ENCODE results near the gene C19orf38.
"Not testable (repeated sequence)": the region's sequence is repeated elsewhere in the genome, so short reads cannot be mapped to it uniquely, and the experiment has no call there.

C19orf38 gene

DNA sequence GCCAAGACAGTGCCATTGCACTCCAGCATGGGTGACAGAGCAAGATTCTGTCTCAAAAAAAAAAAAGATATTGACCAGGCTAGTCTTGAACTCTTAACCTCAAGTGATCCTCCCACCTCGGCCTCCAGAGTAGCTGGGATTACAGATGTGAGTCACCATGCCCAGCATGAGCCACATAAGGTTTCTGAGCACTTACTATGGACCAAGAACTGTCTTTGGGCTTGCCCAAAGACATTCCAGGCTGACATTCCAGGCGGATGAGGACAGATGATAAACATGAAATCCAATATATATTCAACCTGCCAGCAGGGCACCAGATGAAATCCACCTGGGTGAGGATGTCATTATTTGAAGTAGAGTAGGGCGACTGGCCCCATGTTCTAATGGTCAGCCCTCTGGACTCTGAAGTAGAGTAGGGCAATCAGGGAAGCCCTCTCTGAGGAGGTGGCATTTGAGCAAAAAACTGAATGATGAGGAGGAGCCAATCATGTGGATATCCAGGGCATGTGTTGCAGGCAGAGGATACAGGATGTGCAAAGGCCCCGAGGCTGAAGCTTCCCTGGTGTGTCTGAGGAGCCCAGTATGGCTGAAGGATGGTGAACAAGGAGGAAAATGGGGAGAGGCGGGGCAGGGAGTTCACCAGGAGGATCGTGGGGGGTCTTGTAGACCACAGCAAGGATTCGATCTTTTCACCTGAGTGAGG lies 4.0 kb downstream of the C19orf38 start:
- no peak for DNase-seq

- DNase-seq: no peak
These were observed 4.7 kb downstream of the C19orf38 start for GRCh38 chr19:10852941-10853340.

GRCh38 chr19:10854350-10855089 lies 6.3 kb downstream of the C19orf38 start:
- DNase-seq: no peak

DNA sequence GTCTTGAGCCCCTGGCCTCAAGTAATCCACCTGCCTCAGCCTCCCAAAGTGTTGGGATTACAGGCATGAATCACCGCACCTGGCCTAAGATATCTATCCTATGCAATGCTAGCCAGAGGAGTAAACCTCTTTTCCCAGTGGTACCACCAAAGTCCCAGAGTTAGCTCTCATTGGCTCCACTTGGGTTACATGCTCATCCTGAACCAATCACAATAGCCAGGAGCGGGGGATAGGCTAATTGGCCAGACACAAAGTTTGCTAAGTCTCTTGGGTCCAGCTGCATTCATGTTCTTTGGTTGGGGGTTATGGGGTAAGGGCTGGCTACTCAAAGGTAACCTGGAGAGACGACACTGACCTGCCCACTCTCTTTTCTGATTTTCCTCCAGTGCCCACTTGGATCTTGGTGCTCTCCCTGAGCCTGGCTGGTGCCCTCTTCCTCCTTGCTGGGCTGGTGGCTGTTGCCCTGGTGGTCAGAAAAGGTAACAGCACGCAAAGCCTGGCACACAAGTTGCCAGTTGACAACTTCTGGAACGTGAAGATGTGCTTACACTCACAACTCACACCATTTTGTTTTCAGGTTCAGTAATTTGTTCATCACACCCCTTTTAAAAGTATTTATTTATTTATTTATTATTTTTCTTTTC lies 7.8 kb downstream of the C19orf38 start:
- peak in 1 of 2 donors; percentile 40 for DNase-seq

- not testable (repeated sequence) for DNase-seq
These were observed 8.7 kb downstream of the C19orf38 start for GRCh38 chr19:10856899-10857298.

DNA sequence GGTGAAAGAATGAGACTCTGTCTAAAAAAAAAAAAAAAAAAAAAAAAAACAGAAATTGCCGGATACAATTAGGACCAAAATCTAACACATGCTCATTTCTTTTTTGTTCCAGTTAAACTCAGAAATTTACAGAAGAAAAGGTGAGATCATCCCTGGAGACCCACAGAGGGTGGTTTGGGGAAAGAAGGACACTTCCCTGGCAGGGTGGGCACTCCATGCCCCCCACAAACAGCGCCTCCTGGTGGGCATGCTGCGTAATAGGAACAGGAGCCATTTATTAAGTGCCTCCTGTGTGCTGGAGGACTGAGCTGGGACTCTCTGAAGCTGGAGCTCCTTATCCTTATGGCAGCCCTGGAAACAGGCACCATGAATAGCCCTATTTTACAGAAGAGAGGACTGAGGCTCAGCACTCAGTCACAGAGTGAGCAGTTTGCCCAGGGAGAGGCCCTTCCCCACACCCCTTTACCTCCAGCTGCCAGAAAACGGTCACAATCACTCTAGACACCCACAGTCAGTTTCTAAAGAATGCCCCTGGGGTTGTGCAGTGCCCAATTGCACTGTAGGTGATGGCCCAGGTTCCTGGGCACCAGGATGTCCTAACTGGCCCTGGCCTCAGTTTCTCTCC lies 10.1 kb downstream of the C19orf38 start:
- peak; percentile 28 to 43 for DNase-seq

DNA sequence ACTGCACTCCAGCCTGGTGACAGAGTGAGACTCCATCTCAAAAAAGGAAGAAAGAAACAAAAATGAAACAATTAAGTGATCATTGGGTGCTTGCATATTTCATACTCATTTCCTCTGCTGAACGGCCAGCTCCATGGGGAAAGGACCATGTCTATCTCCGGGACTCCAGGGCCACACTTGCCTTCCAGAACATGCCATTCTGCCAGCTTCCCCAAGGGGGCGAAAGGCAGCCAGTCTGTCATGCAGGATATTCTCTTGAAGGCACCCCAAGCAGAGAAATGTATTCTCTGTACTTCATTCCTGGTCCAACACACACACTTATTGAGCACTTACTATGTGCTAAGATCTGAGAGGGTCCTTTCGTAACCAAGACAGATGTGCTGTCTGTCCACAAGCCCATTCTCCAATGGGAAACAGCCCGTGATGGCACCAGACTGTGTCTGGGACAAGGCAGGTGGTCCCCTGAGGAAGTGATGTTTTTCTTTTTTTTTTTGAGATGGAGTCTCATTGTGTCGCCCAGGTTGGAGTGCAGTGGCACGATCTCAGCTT lies 13.0 kb downstream of the C19orf38 start:
- peak; percentile 40 to 52 for DNase-seq

- DNase-seq: no peak
These were observed 14.4 kb downstream of the C19orf38 start for GRCh38 chr19:10862561-10863106.

GRCh38 chr19:10863107-10863717 lies 15.0 kb downstream of the C19orf38 start:
- peak in 1 of 2 donors; percentile 24 for DNase-seq

DNA sequence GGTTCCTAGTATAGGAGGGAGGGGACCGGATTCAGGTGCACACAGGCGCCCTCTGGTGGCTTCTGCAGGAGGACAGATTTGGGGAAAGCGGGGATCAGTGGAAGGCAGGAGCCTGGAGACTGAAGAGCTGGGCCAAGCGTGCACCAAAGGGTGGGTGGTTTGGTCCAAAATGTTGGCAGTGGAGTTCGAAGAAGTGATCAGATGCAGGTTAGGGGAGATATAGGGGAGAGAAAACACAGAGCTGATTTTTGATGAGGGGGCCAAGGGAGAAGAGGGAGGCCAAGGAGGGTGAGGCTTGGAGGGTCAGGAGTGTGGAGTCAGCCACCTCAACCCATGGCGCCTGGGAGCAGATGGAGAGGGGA lies 16.3 kb downstream of the C19orf38 start:
- peak; percentile 76 to 81 for DNase-seq

GRCh38 chr19:10866495-10866894 lies 18.3 kb downstream of the C19orf38 start:
- no peak for DNase-seq

DNA sequence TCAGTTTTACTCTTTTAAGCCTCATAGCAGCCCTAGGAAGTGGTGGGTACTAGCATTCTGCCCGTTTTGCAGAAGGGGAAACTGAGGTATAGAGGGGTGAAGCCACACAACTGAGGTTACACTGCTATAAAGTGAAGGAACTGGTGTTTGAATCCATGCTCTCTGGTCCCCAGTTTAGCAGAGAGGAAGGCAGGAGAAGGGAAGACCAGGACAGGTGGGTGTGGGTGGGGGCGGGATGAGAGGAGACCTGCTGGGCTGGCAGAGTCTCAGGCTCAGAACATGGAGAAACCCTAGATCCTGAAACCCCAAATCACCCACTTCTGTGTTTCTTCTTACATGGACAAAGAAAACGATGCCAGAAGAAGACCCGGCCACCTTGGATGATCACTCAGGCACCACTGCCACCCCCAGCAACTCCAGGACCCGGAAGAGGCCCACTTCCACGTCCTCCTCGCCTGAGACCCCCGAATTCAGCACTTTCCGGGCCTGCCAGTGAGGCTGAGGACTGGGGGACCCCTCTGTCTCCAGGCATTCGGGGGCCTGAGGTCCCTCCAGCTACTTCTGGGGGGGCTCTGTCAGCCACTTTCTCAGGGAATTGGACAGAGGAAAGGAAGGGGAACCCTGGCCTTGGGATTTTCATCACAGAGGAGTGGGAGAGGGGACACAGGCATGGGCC lies 20.8 kb downstream of the C19orf38 start:
- DNase-seq: no peak

- DNase-seq: not testable (repeated sequence)
These were observed 21.7 kb downstream of the C19orf38 start for GRCh38 chr19:10869872-10870311.

- DNase-seq: no peak
These were observed 22.3 kb downstream of the C19orf38 start for GRCh38 chr19:10870501-10870954.

DNA sequence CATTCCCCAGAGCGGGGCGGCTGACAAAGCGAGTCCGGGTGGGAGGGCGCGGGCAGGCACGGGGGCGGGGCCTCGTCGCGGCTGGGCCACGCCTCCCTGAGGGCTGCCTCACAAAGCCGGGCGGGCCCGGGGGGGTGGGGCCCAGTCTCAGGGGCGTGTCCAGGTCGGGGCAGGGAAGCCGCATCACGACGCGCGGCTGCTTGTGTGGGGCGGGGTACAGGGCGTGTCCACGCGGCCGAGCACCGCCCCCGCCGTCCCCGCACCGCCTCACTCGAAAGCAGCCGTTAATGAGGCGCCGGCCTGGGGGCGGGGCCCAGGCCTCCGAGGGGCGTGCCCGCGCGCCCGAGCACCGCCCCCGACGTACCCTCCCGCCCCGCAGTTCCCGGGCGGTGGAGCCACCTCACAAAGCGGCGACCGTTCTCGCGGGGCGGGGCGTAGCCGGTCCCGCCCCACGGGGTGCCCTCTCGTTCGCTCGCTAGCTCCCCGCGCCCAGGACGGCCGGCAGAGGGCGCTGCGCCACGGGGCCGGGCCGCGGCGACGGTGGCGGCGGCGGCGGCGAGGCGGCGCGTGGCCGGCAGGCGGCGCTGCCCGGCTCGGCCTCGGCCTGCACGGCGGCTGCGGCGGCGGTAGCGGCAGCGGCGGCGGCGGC lies 22.9 kb downstream of the C19orf38 start, which contains the start of gene CARM1:
Gene CARM1 (plus strand): TSS at position 599 of the 649 bp plus-strand sequence. CDS start 150 bp downstream, outside the sequence.
- DNase-seq: peak; percentile 98 to 99

DNA sequence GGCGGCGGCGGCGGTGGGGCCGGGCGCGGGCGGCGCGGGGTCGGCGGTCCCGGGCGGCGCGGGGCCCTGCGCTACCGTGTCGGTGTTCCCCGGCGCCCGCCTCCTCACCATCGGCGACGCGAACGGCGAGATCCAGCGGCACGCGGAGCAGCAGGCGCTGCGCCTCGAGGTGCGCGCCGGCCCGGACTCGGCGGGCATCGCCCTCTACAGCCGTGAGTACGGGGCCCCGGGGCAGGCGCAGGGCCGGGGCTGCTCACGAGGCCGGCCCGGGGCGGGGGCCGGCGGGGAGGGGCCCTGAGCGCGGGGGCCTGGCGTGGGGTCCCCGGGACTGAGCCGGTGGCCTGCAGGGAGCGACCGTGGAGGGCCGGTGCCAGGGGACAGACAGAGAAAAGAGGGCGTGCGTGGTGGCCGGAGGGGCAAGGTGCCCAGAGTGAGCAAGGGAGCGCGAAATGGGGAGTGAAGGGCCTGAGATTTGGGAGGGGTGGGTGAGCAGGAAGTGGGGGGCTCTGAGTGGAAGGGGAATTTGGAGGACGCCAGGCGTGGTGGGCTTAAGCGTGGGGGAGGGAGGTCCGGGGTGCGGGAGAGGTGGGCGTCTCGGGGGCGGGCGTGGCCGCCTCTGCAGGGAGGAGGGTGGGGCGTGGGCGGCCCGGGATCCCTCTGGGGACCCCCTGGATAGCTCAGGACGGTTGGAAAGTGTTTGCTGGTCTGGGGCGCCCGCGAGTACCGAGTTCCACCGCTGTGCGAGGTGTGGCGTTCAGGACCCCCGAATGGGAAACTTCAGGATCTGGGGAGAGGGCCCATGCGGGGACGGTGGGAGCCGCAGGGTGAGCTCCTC lies 23.7 kb downstream of the C19orf38 start:
- no peak for DNase-seq

GRCh38 chr19:10872546-10873107 lies 24.4 kb downstream of the C19orf38 start:
- DNase-seq: no peak

- no peak for DNase-seq
These were observed 25.8 kb downstream of the C19orf38 start for GRCh38 chr19:10874024-10874423.

DNA sequence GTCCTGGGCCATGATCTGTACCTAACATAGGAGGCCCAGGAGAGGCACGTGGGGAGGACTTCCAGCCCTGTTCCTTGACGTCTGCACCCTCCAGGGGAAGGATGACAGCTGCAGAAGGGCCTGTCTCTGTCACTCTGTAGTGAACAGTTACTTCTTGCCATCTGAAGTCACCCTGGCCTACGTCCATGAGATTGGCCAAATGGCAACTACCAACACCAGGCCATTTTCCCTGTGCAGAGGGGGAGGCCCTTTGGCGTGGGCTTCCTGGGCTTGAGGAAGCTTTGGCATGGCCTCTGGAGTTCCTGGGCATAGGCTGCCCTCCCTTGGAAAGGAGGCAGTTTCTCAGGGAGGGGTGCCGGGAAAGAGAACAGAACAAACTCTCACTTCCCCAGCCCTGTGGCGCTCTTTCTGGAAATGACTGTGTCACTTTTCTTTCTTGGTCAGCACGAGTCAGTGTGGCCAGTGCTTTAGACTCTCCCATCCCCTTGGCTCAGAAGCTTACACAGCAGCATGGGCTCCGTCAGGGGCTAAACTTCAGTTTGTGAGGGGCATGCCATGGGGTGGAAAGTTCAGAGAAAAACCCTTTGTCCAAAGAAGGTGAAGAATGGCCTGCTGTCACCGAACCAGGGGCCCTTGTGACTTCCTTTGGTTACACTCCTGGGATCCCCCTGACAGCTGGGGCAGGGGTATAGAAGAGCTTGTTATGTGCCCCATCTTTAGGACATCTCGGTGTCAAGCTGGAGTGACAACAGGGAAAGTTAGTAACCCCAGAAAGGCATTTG lies 28.4 kb downstream of the C19orf38 start:
- no peak for DNase-seq
